A673 (cell line): ENCODE data around the gene FAM227B. TPM values are rescaled to one million over a fixed set of nuclear protein-coding genes. Genes with fewer than 3 reads are reported as not detected.
"Not testable (repeated sequence)": the region's sequence is repeated elsewhere in the genome, so short reads cannot be mapped to it uniquely, and the experiment has no call there.

Experiments used
- BruUV-seq: library from RNA; stranded (reverse); fragments of 400-500 nt; replicated peaks from 2 replicates; lab custom pipeline; 2021; lab: Mats Ljungman, UMichigan
- CTCF ChIA-PET: fragments of 300-600 bp; sonication (Branson Sonifier 250); formaldehyde crosslinking; loops from one replicate; lab custom pipeline; 2022; ENCODE audit warnings: antibody characterized with exemption; lab: Charles Lee
- POLR2A ChIA-PET: fragments of 300-600 bp; sonication (Branson Sonifier 250); formaldehyde crosslinking; loops from one replicate; lab custom pipeline; 2022; ENCODE audit warnings: antibody characterized with exemption; ENCODE audit not compliant: low non-redundant PET; lab: Charles Lee
- DNase-seq: peaks from one replicate; pipeline ENCODE4 v3.0.0-alpha.2; 2015; ENCODE audit warnings: low spot score
- H3K27ac ChIP-seq: fragments of 200-600 bp; sonication (generic); 2 replicates; pipeline ENCODE4 v1.5.1; 2016; ENCODE audit warnings: mixed run types, low read depth, mild to moderate bottlenecking, mixed read lengths, antibody characterized with exemption, low read length; ENCODE audit not compliant: poor library complexity, severe bottlenecking
- H3K27me3 ChIP-seq: fragments of 200-600 bp; sonication (generic); replicated peaks from 2 replicates; pipeline ENCODE4 v1.6.1; 2017; ENCODE audit warnings: mixed run types, low read depth, mild to moderate bottlenecking, mixed read lengths, antibody characterized with exemption, low read length; ENCODE audit not compliant: insufficient read depth, poor library complexity
- H3K36me3 ChIP-seq: fragments of 200-600 bp; sonication (generic); 2 replicates; pipeline ENCODE4 v1.6.1; 2016; ENCODE audit warnings: mixed run types, mild to moderate bottlenecking, mixed read lengths, antibody characterized with exemption, low read length; ENCODE audit not compliant: insufficient read depth, poor library complexity, severe bottlenecking
- H3K4me1 ChIP-seq: fragments of 200-600 bp; sonication (generic); 2 replicates; pipeline ENCODE4 v1.6.1; 2017; ENCODE audit warnings: mixed run types, mild to moderate bottlenecking, mixed read lengths, antibody characterized with exemption, low read length; ENCODE audit not compliant: insufficient read depth, poor library complexity, severe bottlenecking
- H3K4me3 ChIP-seq: fragments of 200-600 bp; sonication (generic); 2 replicates; pipeline ENCODE4 v1.5.1; 2016; ENCODE audit warnings: low read depth, mixed run types, mild to moderate bottlenecking, mixed read lengths, low read length; ENCODE audit not compliant: poor library complexity, severe bottlenecking
- H3K9me3 ChIP-seq: fragments of 200-600 bp; sonication (generic); 2 replicates; pipeline ENCODE4 v1.6.1; 2016; ENCODE audit warnings: mixed run types, low read depth, mild to moderate bottlenecking, mixed read lengths, antibody characterized with exemption, low read length; ENCODE audit not compliant: poor library complexity, severe bottlenecking
- EZH2 ChIP-seq: fragments of 200-600 bp; sonication (generic); IDR thresholded peaks from 2 replicates; pipeline ENCODE4 v1.6.1; 2017; ENCODE audit warnings: borderline replicate concordance, low read depth, mild to moderate bottlenecking, mixed read lengths, antibody characterized with exemption, low read length; ENCODE audit not compliant: poor library complexity, severe bottlenecking
- intact Hi-C: fragments of 100-400 bp; cut with micrococcal nuclease; formaldehyde crosslinking; loops from one replicate; pipeline ENCODE4 v1.10.0; 2022; ENCODE audit not compliant: unreplicated experiment
- total RNA-seq: library from RNA; stranded (reverse); gene quantifications from 2 replicates; pipeline ENCODE4 v1.2.3, GENCODE V29; 2021
- TF ChIP-seq, protein P1 (sequence below): fragments of 300-800, 200-600 bp; sonication (generic); conservative IDR thresholded peaks from 2 replicates; pipeline ENCODE4 v1.5.1; 2017; ENCODE audit warnings: low read depth, mild to moderate bottlenecking, antibody characterized with exemption, low read length, moderate library complexity, mixed read lengths

The FAM227B gene
- total RNA-seq, 1 experiment from 2014 or later, result 2.3 TPM

DNA sequence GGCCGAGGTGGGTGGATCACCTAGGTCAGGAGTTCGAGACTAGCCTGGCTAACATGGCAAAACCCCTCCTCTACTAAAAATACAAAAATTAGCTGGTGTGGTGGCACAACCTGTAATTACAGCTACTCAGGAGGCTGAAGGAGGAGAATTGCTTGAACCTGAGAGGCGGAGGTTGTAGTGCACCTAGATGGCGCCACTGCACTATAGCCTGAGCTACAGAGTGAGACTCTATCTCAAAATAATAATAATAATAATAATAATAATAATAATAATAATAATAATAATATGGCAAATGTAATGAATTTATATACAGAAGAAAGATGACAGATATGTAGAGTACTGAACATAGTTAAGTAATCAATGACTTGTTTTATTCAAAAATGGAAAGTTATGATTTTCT is 149.4 kb downstream of the FAM227B start:
- DNase-seq, result peak; percentile 5
- H3K4me1 ChIP-seq, intact Hi-C loops, H3K27me3 ChIP-seq, H3K36me3 ChIP-seq, H3K27ac ChIP-seq, POLR2A ChIA-PET, H3K9me3 ChIP-seq, BruUV-seq, H3K4me3 ChIP-seq: not testable (repeated sequence)
- TF ChIP-seq, protein P1, sequence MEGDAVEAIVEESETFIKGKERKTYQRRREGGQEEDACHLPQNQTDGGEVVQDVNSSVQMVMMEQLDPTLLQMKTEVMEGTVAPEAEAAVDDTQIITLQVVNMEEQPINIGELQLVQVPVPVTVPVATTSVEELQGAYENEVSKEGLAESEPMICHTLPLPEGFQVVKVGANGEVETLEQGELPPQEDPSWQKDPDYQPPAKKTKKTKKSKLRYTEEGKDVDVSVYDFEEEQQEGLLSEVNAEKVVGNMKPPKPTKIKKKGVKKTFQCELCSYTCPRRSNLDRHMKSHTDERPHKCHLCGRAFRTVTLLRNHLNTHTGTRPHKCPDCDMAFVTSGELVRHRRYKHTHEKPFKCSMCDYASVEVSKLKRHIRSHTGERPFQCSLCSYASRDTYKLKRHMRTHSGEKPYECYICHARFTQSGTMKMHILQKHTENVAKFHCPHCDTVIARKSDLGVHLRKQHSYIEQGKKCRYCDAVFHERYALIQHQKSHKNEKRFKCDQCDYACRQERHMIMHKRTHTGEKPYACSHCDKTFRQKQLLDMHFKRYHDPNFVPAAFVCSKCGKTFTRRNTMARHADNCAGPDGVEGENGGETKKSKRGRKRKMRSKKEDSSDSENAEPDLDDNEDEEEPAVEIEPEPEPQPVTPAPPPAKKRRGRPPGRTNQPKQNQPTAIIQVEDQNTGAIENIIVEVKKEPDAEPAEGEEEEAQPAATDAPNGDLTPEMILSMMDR, result peak; percentile 49
- CTCF ChIA-PET, result interaction anchor here (1.4 kb wide), 1 partner anchor 532 kb away, joined by 4 read pairs; no protein-coding TSS in a partner anchor

DNA sequence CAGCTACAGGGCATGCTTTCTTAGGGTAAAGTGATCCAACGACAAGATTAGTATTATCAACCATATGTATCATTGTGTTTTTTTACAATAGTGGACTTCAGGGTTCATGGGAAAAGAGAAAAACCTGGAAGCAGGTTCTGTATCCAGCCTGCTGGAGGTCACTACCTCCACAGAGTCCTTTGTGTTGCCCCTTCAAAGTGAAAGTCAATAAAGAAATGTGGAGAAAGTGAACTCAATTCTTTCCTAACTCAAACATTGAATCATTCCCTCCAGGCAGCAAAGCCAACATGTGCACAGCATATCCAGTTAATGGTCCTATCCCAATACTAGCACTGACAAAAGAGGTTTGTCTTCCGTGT is 152.2 kb downstream of the FAM227B start:
- no peak for DNase-seq
- Histone ChIP-seq H3K9me3 (no peaks in the 10 kb centered on the region), H3K4me1 (no peaks in the 10 kb centered on the region), H3K27ac (no peak overlapping the region), H3K36me3 (no peaks in the 10 kb centered on the region), H3K4me3 (no peak overlapping the region), H3K27me3 (peaks cover 2% of the 10 kb centered on the region)
- ChIA-PET POLR2A (no interaction called here), CTCF (no interaction called here)
- TF ChIP-seq, protein P1, result no peak
- TF ChIP-seq EZH2, result no peak
- intact Hi-C loops, result no loop called here
- no TSS peak for BruUV-seq

DNA sequence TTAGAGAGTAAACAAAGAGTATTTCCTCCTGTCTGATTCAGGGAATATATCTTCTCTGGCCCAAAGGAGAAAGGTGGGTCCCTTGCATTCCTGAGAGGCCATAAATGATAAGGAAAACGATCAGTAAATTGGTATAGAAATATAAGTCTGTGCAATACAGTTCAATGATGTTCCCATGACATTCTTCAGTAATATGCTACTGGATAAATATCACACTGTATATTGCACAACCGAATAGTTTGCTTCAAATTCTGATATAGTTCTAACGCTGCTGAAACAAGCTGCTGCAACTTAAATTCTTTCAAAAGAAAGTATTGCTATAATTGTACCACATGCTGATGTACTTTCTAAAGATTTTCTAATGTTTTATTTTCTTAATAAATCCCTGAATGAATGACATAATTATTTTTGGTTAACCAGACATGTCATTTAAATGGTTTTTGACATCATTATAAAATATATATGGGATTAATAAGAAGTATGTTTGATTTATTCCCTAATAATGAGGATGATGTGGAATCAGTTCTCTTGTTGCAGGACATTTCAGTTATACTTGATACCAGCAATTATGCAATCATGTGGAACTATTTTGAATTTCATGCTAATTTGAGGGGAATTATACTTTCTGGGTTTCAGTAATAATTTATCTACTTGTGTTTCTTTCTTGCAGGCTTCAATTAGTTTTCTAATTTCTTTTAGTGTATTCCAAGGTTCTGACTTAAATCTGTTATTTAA is 152.7 kb downstream of the FAM227B start:
- intact Hi-C loops, result no loop called here
- no peak for DNase-seq
- CTCF ChIA-PET, result no interaction called here
- POLR2A ChIA-PET, result no interaction called here
- Histone ChIP-seq H3K4me1 (no peaks in the 10 kb centered on the region), H3K36me3 (no peaks in the 10 kb centered on the region), H3K27ac (no peak overlapping the region), H3K4me3 (no peak overlapping the region), H3K27me3 (no peaks in the 10 kb centered on the region), H3K9me3 (no peaks in the 10 kb centered on the region)
- no TSS peak for BruUV-seq
- TF ChIP-seq, protein P1, result no peak
- TF ChIP-seq EZH2, result no peak
